RWPE2 (cell line): ENCODE data around the gene SETBP1.

Experiments
- ATAC-seq: fragments of 200-7000 bp; cut with Tn5 transposase; 3 replicates; pipeline ENCODE4 v1.9.1; 2021; ENCODE audit warnings: low read depth
- DNase-seq: peaks from one replicate; pipeline ENCODE4 v3.0.0-alpha.2; 2020; ENCODE audit warnings: low spot score
- H3K27ac ChIP-seq: fragments of 450-650 bp; 2 replicates; pipeline ENCODE4 v1.5.1; 2017; ENCODE audit warnings: mild to moderate bottlenecking; ENCODE audit not compliant: poor library complexity, severe bottlenecking
- H3K27me3 ChIP-seq: fragments of 250-450 bp; sonication (Bioruptor Pico); 2 replicates; pipeline ENCODE4 v1.5.1; 2021; ENCODE audit warnings: mild to moderate bottlenecking, moderate library complexity; ENCODE audit not compliant: insufficient read depth, poor library complexity, severe bottlenecking
- H3K36me3 ChIP-seq: fragments of 250-450 bp; sonication (Bioruptor Pico); 2 replicates; pipeline ENCODE4 v1.5.1; 2020; ENCODE audit warnings: low read depth, mild to moderate bottlenecking, moderate library complexity
- H3K4me1 ChIP-seq: fragments of 250-450 bp; sonication (Bioruptor Pico); 2 replicates; pipeline ENCODE4 v1.5.1; 2021; ENCODE audit warnings: mild to moderate bottlenecking, moderate library complexity; ENCODE audit not compliant: insufficient read depth, poor library complexity, severe bottlenecking
- H3K4me3 ChIP-seq: fragments of 250-450 bp; sonication (Bioruptor Pico); 2 replicates; pipeline ENCODE4 v1.5.1; 2021; ENCODE audit warnings: mild to moderate bottlenecking, moderate library complexity; ENCODE audit not compliant: severe bottlenecking
- H3K9me3 ChIP-seq: fragments of 250-450 bp; sonication (Bioruptor Pico); 2 replicates; pipeline ENCODE4 v1.5.1; 2021; ENCODE audit warnings: mild to moderate bottlenecking, moderate library complexity; ENCODE audit not compliant: severe bottlenecking
- CTCF ChIP-seq: fragments of 450-650 bp; IDR thresholded peaks from one replicate; pipeline ENCODE4 v1.5.1; 2017; ENCODE audit warnings: mild to moderate bottlenecking, moderate library complexity; ENCODE audit not compliant: poor library complexity, severe bottlenecking

The SETBP1 gene

GRCh38 chr18:44729631-44730101 is 49.0 kb downstream of the SETBP1 start:
- no peaks in the 10 kb centered on the region for H3K36me3 ChIP-seq
- no peaks in the 10 kb centered on the region for H3K9me3 ChIP-seq
- peak overlapping the region; percentile 100 for H3K27ac ChIP-seq
- DNase-seq = no peak
- H3K4me3 ChIP-seq = no peak overlapping the region
- peaks cover 52% of the 10 kb centered on the region for H3K4me1 ChIP-seq
- H3K27me3 ChIP-seq = no peaks in the 10 kb centered on the region
- ATAC-seq = no peak
- TF ChIP-seq CTCF = no peak

DNA sequence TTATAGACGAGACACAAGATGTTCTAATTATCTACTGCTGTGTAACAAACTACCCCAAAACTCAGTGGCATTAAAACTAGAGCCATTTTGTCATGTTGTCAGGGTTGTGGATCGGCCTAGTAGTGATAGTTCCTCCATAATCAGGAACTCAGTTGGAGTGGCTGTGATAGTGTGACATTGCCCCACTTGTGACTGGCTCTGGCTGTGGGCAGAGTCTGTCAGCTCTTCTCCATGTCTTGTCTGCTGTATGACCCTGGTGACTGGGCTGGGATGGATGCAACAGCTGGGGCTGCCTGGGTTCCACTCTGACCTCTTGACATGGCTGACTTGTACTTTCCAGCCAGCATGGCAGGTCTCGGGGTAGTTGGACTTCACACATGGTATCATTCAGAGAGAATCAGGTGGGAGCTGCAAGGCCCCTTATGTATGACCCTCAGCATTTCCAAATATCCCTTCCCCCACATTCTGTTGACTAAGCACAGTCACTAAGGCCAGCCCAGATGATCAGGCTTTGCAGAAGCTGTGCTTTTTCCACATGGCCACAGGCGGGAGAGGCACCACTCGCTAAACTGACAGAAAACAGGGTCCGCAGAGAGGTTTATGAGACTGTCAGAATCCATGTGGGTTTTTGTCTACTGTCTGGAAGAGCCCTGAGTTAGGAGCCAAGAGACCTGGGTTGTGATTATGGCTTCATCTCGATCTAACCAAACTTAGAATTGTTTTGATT is 50.3 kb downstream of the SETBP1 start:
- DNase-seq (no peak), ATAC-seq (no peak)
- Histone ChIP-seq H3K9me3 (no peaks in the 10 kb centered on the region), H3K27ac (peak overlapping the region; percentile 100), H3K4me1 (peaks cover 45% of the 10 kb centered on the region), H3K36me3 (no peaks in the 10 kb centered on the region), H3K4me3 (no peak overlapping the region), H3K27me3 (no peaks in the 10 kb centered on the region)
- TF ChIP-seq CTCF = no peak

GRCh38 chr18:44731530-44732237 is 51.0 kb downstream of the SETBP1 start:
- Histone ChIP-seq H3K4me3 (no peak overlapping the region), H3K4me1 (peaks cover 41% of the 10 kb centered on the region), H3K36me3 (no peaks in the 10 kb centered on the region), H3K27me3 (no peaks in the 10 kb centered on the region), H3K27ac (peak overlapping the region; percentile 100), H3K9me3 (no peaks in the 10 kb centered on the region)
- ATAC-seq = no peak; the same call in 2 of the 3 replicates
- no peak for TF ChIP-seq CTCF
- no peak for DNase-seq

GRCh38 chr18:44732238-44732563 is 51.5 kb downstream of the SETBP1 start:
- H3K4me1 ChIP-seq = peaks cover 41% of the 10 kb centered on the region

More at GRCh38 chr18:44732238-44732563, 51.5 kb downstream of the SETBP1 start:
- no peak overlapping the region for H3K4me3 ChIP-seq
- ATAC-seq (peak; percentile 77; the same call in 2 of the 3 replicates), DNase-seq (peak; percentile 70)
- peak overlapping the region; percentile 100 for H3K27ac ChIP-seq
- no peaks in the 10 kb centered on the region for H3K36me3 ChIP-seq
- TF ChIP-seq CTCF = no peak
- no peaks in the 10 kb centered on the region for H3K27me3 ChIP-seq
- H3K9me3 ChIP-seq = no peaks in the 10 kb centered on the region
